HCT116 (cell line): ENCODE results near the gene DERL2. TPM values are rescaled to one million over a fixed set of nuclear protein-coding genes. Genes with fewer than 3 reads are reported as not detected.

ENCODE experiments used
- ATAC-seq: fragments of 200-7000 bp; cut with Tn5 transposase; 2 replicates; pipeline ENCODE4 v1.9.1; 2020; ENCODE audit warnings: mild to moderate bottlenecking, moderate library complexity
- BruUV-seq: library from RNA; stranded (reverse); fragments of 400-500 nt; replicated peaks from 2 replicates; lab custom pipeline; 2021; lab: Mats Ljungman, UMichigan
- CTCF ChIA-PET: fragments of 300-600 bp; sonication (Branson Sonifier 250); formaldehyde crosslinking; loops from one replicate; lab custom pipeline; 2021; ENCODE audit warnings: antibody characterized with exemption; lab: Charles Lee
- POLR2A ChIA-PET: fragments of 300-600, 350-600 bp; sonication (Branson Sonifier 250); formaldehyde crosslinking; loops from one replicate; lab custom pipeline; 2021; ENCODE audit warnings: antibody characterized with exemption; lab: Charles Lee
- RAD21 ChIA-PET, 2 experiments: fragments of 300-600 bp; sonication (Branson Sonifier 250); formaldehyde crosslinking; loops; one replicate each; lab custom pipeline; 2023; ENCODE audit warnings: low total read pairs in 2 of 2; ENCODE audit not compliant: uncharacterized antibody in 2 of 2, unreplicated experiment in 2 of 2, low non-redundant PET in 1 of 2; lab: Charles Lee
- DNase-seq: peaks from one replicate; pipeline ENCODE4 v3.0.0-alpha.2; 2010; ENCODE audit warnings: low read depth, low spot score
- H2AFZ ChIP-seq: fragments of 200-600 bp; shearing (Covaris generic), sonication (generic); 2 replicates; pipeline ENCODE4 v1.6.1; 2017; ENCODE audit warnings: low read depth, mixed run types, mixed read lengths, antibody characterized with exemption, low read length; ENCODE audit not compliant: poor library complexity, severe bottlenecking
- H3K27ac ChIP-seq: 2 replicates; pipeline ENCODE4 v1.5.1; 2012; ENCODE audit warnings: low read depth, low read length
- H3K27me3 ChIP-seq: fragments of 200-600 bp; sonication (generic); 2 replicates; pipeline ENCODE4 v1.6.1; 2016; ENCODE audit warnings: mixed run types, low read length, mixed read lengths; ENCODE audit not compliant: insufficient read depth
- H3K36me3 ChIP-seq, 2 experiments: fragments of 200-500 bp in 1 of 2; fragments of 200-600 bp in 1 of 2; sonication (Bioruptor generic) in 1 of 2; sonication (generic) in 1 of 2; 2 replicates each; pipeline versions ENCODE4 v1.5.1 to v1.6.1; 2014 to 2016; ENCODE audit warnings: low read length in 2 of 2, inconsistent platforms in 1 of 2, mixed read lengths in 1 of 2, mixed run types in 1 of 2; ENCODE audit not compliant: insufficient read depth in 2 of 2, control insufficient read depth in 1 of 2
- H3K4me1 ChIP-seq, 2 experiments: fragments of 200-600 bp in 1 of 2; sonication (generic) in 1 of 2; 2 replicates each; pipeline versions ENCODE4 v1.5.1 to v1.6.1; 2012 to 2017; ENCODE audit warnings: low read length in 2 of 2, inconsistent platforms in 1 of 2, mild to moderate bottlenecking in 1 of 2, mixed read lengths in 1 of 2, mixed run types in 1 of 2, moderate library complexity in 1 of 2; ENCODE audit not compliant: insufficient read depth in 2 of 2, control insufficient read depth in 1 of 2
- H3K4me2 ChIP-seq: fragments of 200-600 bp; sonication (generic); 2 replicates; pipeline ENCODE4 v1.6.1; 2017; ENCODE audit warnings: mixed run types, low read length, mixed read lengths
- H3K4me3 ChIP-seq, 2 experiments: fragments of 200-600 bp in 1 of 2; sonication (generic) in 1 of 2; replicated peaks in 1 of 2; 2 replicates each; pipeline ENCODE4 v1.5.1; 2011 to 2016; ENCODE audit warnings: low read length in 2 of 2, control low read depth in 1 of 2, low read depth in 1 of 2, mild to moderate bottlenecking in 1 of 2, mixed read lengths in 1 of 2, mixed run types in 1 of 2
- H3K79me2 ChIP-seq: fragments of 200-600 bp; sonication (generic); 2 replicates; pipeline ENCODE4 v1.6.1; 2017; ENCODE audit warnings: mild to moderate bottlenecking, mixed run types, low read length, moderate library complexity, mixed read lengths; ENCODE audit not compliant: insufficient read depth
- H3K9ac ChIP-seq: fragments of 200-600 bp; sonication (generic); 2 replicates; pipeline ENCODE4 v1.6.1; 2016; ENCODE audit warnings: low read length, mixed read lengths
- H3K9me2 ChIP-seq: fragments of 200-600 bp; sonication (generic), shearing (Covaris generic); 2 replicates; pipeline ENCODE4 v1.6.1; 2017; ENCODE audit warnings: mixed run types, mild to moderate bottlenecking, moderate library complexity; ENCODE audit not compliant: insufficient read depth
- H3K9me3 ChIP-seq, 2 experiments: fragments of 200-500 bp in 1 of 2; fragments of 200-600 bp in 1 of 2; sonication (Bioruptor generic) in 1 of 2; sonication (generic) in 1 of 2; 2 replicates each; pipeline ENCODE4 v1.6.1; 2014 to 2017; ENCODE audit warnings: low read length in 2 of 2, mixed read lengths in 2 of 2, inconsistent platforms in 1 of 2, low read depth in 1 of 2, mild to moderate bottlenecking in 1 of 2, mixed run types in 1 of 2, moderate library complexity in 1 of 2; ENCODE audit not compliant: control insufficient read depth in 1 of 2, insufficient read depth in 1 of 2
- H4K20me1 ChIP-seq: fragments of 200-600 bp; sonication (generic), shearing (Covaris generic); 2 replicates; pipeline ENCODE4 v1.6.1; 2017; ENCODE audit warnings: mixed run types, mild to moderate bottlenecking, moderate library complexity; ENCODE audit not compliant: insufficient read depth
- CBX3 ChIP-seq: IDR thresholded peaks from 2 replicates; pipeline ENCODE4 v1.6.1; 2012; ENCODE audit warnings: low read depth
- POLR2AphosphoS5 ChIP-seq: IDR thresholded peaks from 2 replicates; pipeline ENCODE4 v1.6.1; 2011; ENCODE audit warnings: mild to moderate bottlenecking, low read depth, low read length, moderate library complexity
- SIN3A ChIP-seq: IDR thresholded peaks from 2 replicates; pipeline ENCODE4 v1.6.1; 2012; ENCODE audit warnings: low read depth
- SP1 ChIP-seq: IDR thresholded peaks from 2 replicates; pipeline ENCODE4 v1.6.1; 2012; ENCODE audit warnings: low read depth
- YY1 ChIP-seq: IDR thresholded peaks from 2 replicates; pipeline ENCODE4 v1.6.1; 2011; ENCODE audit warnings: low read length, low read depth, moderate library complexity, mild to moderate bottlenecking; ENCODE audit not compliant: insufficient replicate concordance; ENCODE audit errors: extremely low read depth
- intact Hi-C: fragments of 100-400 bp; cut with micrococcal nuclease; formaldehyde crosslinking; loops from 2 replicates; pipeline ENCODE4 v1.10.0; 2022
- total RNA-seq: library from RNA; stranded (reverse); gene quantifications from one replicate; pipeline ENCODE4 v1.2.1, GENCODE V29; 2021; ENCODE audit not compliant: unreplicated experiment
- TF ChIP-seq, protein P1 (sequence below): IDR thresholded peaks from 2 replicates; pipeline ENCODE4 v1.6.1; 2011; ENCODE audit warnings: mild to moderate bottlenecking, low read length, moderate library complexity; ENCODE audit not compliant: insufficient replicate concordance; ENCODE audit errors: extremely low read depth
- TF ChIP-seq, protein P2 (sequence below): IDR thresholded peaks from 2 replicates; pipeline ENCODE4 v1.6.1; 2012
- TF ChIP-seq, protein P3 (sequence below), 3 experiments: fragments of 200-600 bp in 1 of 3; sonication (generic) in 1 of 3; IDR thresholded peaks in 2 of 3; conservative IDR thresholded peaks in 1 of 3; 2 replicates each; pipeline ENCODE4 v1.5.1; 2012 to 2017; ENCODE audit warnings: low read depth in 2 of 3, low read length in 2 of 3, antibody characterized with exemption in 1 of 3, borderline replicate concordance in 1 of 3, control low read depth in 1 of 3, mild to moderate bottlenecking in 1 of 3, mixed read lengths in 1 of 3, mixed run types in 1 of 3, moderate library complexity in 1 of 3; ENCODE audit not compliant: insufficient read depth in 1 of 3

The DERL2 gene
- total RNA-seq, 1 experiment from 2014 or later = 45.6 TPM

DNA sequence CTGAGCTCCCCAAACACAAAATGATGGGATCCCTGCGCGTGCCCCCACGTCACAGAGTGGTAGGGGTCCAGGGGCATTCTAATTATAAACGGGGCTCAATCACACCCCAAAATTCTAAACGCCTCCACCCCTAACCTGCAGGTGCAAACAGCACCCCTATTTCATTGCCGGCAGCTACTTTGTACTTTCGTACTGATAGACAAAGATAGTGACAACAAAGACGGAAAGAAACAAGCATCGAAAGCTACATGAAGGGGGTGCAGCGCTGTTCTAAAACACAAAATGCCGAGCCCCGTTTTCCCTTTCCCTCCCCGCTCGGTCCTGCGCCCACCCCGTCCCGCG, 14.2 kb upstream of the DERL2 start:
- Histone ChIP-seq H4K20me1 (no peaks in the 10 kb centered on the region), H3K9me2 (no peaks in the 10 kb centered on the region), H3K27me3 (no peaks in the 10 kb centered on the region), H3K4me2 (no peak overlapping the region), H2AFZ (no peak overlapping the region), H3K36me3 (no peaks in the 10 kb centered on the region), H3K4me1 (no peaks in the 10 kb centered on the region), H3K27ac (no peak overlapping the region), H3K4me3 (no peak overlapping the region), H3K79me2 (no peaks in the 10 kb centered on the region), H3K9me3 (no peaks in the 10 kb centered on the region), H3K9ac (no peak overlapping the region)
- no TSS peak for BruUV-seq
- intact Hi-C loops = no loop called here
- CTCF ChIA-PET = no interaction called here
- ATAC-seq (no peak), DNase-seq (no peak)
- TF ChIP-seq, protein P1, sequence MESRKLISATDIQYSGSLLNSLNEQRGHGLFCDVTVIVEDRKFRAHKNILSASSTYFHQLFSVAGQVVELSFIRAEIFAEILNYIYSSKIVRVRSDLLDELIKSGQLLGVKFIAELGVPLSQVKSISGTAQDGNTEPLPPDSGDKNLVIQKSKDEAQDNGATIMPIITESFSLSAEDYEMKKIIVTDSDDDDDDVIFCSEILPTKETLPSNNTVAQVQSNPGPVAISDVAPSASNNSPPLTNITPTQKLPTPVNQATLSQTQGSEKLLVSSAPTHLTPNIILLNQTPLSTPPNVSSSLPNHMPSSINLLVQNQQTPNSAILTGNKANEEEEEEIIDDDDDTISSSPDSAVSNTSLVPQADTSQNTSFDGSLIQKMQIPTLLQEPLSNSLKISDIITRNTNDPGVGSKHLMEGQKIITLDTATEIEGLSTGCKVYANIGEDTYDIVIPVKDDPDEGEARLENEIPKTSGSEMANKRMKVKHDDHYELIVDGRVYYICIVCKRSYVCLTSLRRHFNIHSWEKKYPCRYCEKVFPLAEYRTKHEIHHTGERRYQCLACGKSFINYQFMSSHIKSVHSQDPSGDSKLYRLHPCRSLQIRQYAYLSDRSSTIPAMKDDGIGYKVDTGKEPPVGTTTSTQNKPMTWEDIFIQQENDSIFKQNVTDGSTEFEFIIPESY = no peak
- TF ChIP-seq, protein P2, sequence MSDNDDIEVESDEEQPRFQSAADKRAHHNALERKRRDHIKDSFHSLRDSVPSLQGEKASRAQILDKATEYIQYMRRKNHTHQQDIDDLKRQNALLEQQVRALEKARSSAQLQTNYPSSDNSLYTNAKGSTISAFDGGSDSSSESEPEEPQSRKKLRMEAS = no peak
- TF ChIP-seq POLR2AphosphoS5 (no peak), SIN3A (no peak), CBX3 (no peak), SP1 (no peak), YY1 (no peak)
- TF ChIP-seq, protein P3, sequence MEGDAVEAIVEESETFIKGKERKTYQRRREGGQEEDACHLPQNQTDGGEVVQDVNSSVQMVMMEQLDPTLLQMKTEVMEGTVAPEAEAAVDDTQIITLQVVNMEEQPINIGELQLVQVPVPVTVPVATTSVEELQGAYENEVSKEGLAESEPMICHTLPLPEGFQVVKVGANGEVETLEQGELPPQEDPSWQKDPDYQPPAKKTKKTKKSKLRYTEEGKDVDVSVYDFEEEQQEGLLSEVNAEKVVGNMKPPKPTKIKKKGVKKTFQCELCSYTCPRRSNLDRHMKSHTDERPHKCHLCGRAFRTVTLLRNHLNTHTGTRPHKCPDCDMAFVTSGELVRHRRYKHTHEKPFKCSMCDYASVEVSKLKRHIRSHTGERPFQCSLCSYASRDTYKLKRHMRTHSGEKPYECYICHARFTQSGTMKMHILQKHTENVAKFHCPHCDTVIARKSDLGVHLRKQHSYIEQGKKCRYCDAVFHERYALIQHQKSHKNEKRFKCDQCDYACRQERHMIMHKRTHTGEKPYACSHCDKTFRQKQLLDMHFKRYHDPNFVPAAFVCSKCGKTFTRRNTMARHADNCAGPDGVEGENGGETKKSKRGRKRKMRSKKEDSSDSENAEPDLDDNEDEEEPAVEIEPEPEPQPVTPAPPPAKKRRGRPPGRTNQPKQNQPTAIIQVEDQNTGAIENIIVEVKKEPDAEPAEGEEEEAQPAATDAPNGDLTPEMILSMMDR (IDR thresholded peaks at IDR 0.05 in 2 of 3, conservative IDR thresholded peaks at IDR 0.05 in 1 of 3; ENCODE audit: borderline replicate concordance in 1 of 3, insufficient read depth in 1 of 3, low read depth in 2 of 3, low read length in 2 of 3) = no peak
- POLR2A ChIA-PET = no interaction called here
- RAD21 ChIA-PET = no interaction called here
